GM19099 (cell line): ENCODE results near the gene YRDC.

ENCODE experiments used
- POLR2A ChIP-seq: IDR thresholded peaks from 3 replicates; pipeline ENCODE4 v1.6.1; 2011; ENCODE audit warnings: low read depth; ENCODE audit not compliant: insufficient read length; ENCODE audit errors: extremely low read depth

Gene YRDC

GRCh38 chr1:37802439-37802838, 5.6 kb downstream of the YRDC start:
- no peak for TF ChIP-seq POLR2A

- no peak for TF ChIP-seq POLR2A
Observed at GRCh38 chr1:37797750-37798345, 10.2 kb downstream of the YRDC start.

- no peak for TF ChIP-seq POLR2A
Observed at GRCh38 chr1:37795340-37796125, 12.5 kb downstream of the YRDC start.

- no peak for TF ChIP-seq POLR2A
Observed at GRCh38 chr1:37794372-37795339, 13.4 kb downstream of the YRDC start.

GRCh38 chr1:37793773-37794371, 14.1 kb downstream of the YRDC start, which contains the start of gene MANEAL:
Gene MANEAL, plus strand, starts transcription at chr1:37793847. Its CDS starts 336 bp downstream, at chr1:37794183.
- peak; percentile 31 for TF ChIP-seq POLR2A

- no peak for TF ChIP-seq POLR2A
Observed at GRCh38 chr1:37792943-37793686, 14.9 kb downstream of the YRDC start.

- TF ChIP-seq POLR2A: no peak
Observed at GRCh38 chr1:37782491-37782890, 25.5 kb downstream of the YRDC start.

- TF ChIP-seq POLR2A: no peak
Observed at GRCh38 chr1:37778654-37779053, 29.4 kb downstream of the YRDC start.

GRCh38 chr1:37776946-37777516, 31.0 kb downstream of the YRDC start:
- TF ChIP-seq POLR2A: no peak

- no peak for TF ChIP-seq POLR2A
Observed at GRCh38 chr1:37767488-37767887, 40.5 kb downstream of the YRDC start.

- no peak for TF ChIP-seq POLR2A
Observed at GRCh38 chr1:37765916-37766664, 41.9 kb downstream of the YRDC start.

- no peak for TF ChIP-seq POLR2A
Observed at GRCh38 chr1:37764888-37765441, 43.0 kb downstream of the YRDC start, which contains the start of gene EPHA10. Gene EPHA10, minus strand, starts transcription at chr1:37765120. Its CDS starts 54 bp downstream, at chr1:37765066.

- no peak for TF ChIP-seq POLR2A
Observed at GRCh38 chr1:37764414-37764825, 43.6 kb downstream of the YRDC start.
